Measurements from ENCODE around the gene EFR3B.

EFR3B gene

GRCh38 chr2:25002066-25002465 lies 39.8 kb upstream of the EFR3B start:
- TF ChIP-seq CREB5 (CRISPR knock-in tag; IDR thresholded peaks at IDR 0.05; ENCODE audit: low read depth) = no peak
- no peak for TF ChIP-seq ZNF8 (CRISPR knock-in tag; IDR thresholded peaks at IDR 0.05)
- TF ChIP-seq PPARA (CRISPR knock-in tag; IDR thresholded peaks at IDR 0.05; ENCODE audit: borderline replicate concordance) = no peak
- TF ChIP-seq RARB (CRISPR knock-in tag; IDR thresholded peaks at IDR 0.05) = no peak
- TF ChIP-seq ZFP30 (CRISPR knock-in tag; IDR thresholded peaks at IDR 0.05) = no peak
- no peak for TF ChIP-seq ZFP3 (CRISPR knock-in tag; IDR thresholded peaks at IDR 0.05)
- no peak for TF ChIP-seq OSR1 (CRISPR knock-in tag; IDR thresholded peaks at IDR 0.05)
- no peak for TF ChIP-seq PATZ1 (CRISPR knock-in tag; IDR thresholded peaks at IDR 0.05; ENCODE audit: borderline replicate concordance)
- no peak for TF ChIP-seq POU6F1 (CRISPR knock-in tag; IDR thresholded peaks at IDR 0.05; ENCODE audit: borderline replicate concordance, low read depth)
- no peak for TF ChIP-seq ARNTL (CRISPR knock-in tag; IDR thresholded peaks at IDR 0.05; ENCODE audit: borderline replicate concordance, low read depth)
- no peak for TF ChIP-seq ZC3H10 (CRISPR knock-in tag; IDR thresholded peaks at IDR 0.05)
- no peak for ATAC-seq

GRCh38 chr2:25009954-25010353 lies 31.9 kb upstream of the EFR3B start:
- ATAC-seq = no peak

More at GRCh38 chr2:25009954-25010353, 31.9 kb upstream of the EFR3B start:
- TF ChIP-seq ZNF70 (CRISPR knock-in tag; IDR thresholded peaks at IDR 0.05) (no peak), ARNTL (CRISPR knock-in tag; IDR thresholded peaks at IDR 0.05; ENCODE audit: borderline replicate concordance, low read depth) (no peak), ISL1 (CRISPR knock-in tag; IDR thresholded peaks at IDR 0.05) (no peak), POU6F1 (CRISPR knock-in tag; IDR thresholded peaks at IDR 0.05; ENCODE audit: borderline replicate concordance, low read depth) (no peak), TCF4 (CRISPR knock-in tag; IDR thresholded peaks at IDR 0.05; ENCODE audit: borderline replicate concordance) (no peak), PATZ1 (CRISPR knock-in tag; IDR thresholded peaks at IDR 0.05; ENCODE audit: borderline replicate concordance) (no peak), CSRNP3 (CRISPR knock-in tag; IDR thresholded peaks at IDR 0.05) (no peak), TSHZ2 (CRISPR knock-in tag; IDR thresholded peaks at IDR 0.05) (no peak), ZNF565 (CRISPR knock-in tag; conservative IDR thresholded peaks at IDR 0.05; ENCODE audit: low read depth) (no peak), ZFP30 (CRISPR knock-in tag; IDR thresholded peaks at IDR 0.05) (no peak), RARB (CRISPR knock-in tag; IDR thresholded peaks at IDR 0.05) (no peak), CSDC2 (CRISPR knock-in tag; IDR thresholded peaks at IDR 0.05) (no peak), CREB5 (CRISPR knock-in tag; IDR thresholded peaks at IDR 0.05; ENCODE audit: low read depth) (no peak), PPARA (CRISPR knock-in tag; IDR thresholded peaks at IDR 0.05; ENCODE audit: borderline replicate concordance) (no peak), ESRRG (CRISPR knock-in tag; IDR thresholded peaks at IDR 0.05) (no peak), SNAI2 (CRISPR knock-in tag; IDR thresholded peaks at IDR 0.05) (no peak), ZNF8 (CRISPR knock-in tag; IDR thresholded peaks at IDR 0.05) (no peak), ZFP3 (CRISPR knock-in tag; IDR thresholded peaks at IDR 0.05) (no peak), GLIS3 (CRISPR knock-in tag; IDR thresholded peaks at IDR 0.05) (no peak)

Measured in SK-N-SH treated with all-trans-retinoic acid at 6 μM for 48 hours (cell line).